Neural progenitor cell (in vitro differentiated cells): ENCODE results near the gene ARHGAP45. TPM values are rescaled to one million over a fixed set of nuclear protein-coding genes. Genes with fewer than 3 reads are reported as not detected.

Source experiments
- DNase-seq: peaks from one replicate; pipeline ENCODE4 v3.0.0-alpha.2; 2016; ENCODE audit warnings: low spot score
- H2AFZ ChIP-seq: fragments of 200-600 bp; sonication (generic); replicated peaks from 2 replicates; pipeline ENCODE4 v1.6.1; 2016; ENCODE audit warnings: antibody characterized with exemption
- H3F3A ChIP-seq: fragments of 200-600 bp; sonication (generic); 2 replicates; pipeline ENCODE4 v1.6.1; 2016; ENCODE audit warnings: antibody characterized with exemption, low read depth
- H3K27ac ChIP-seq: fragments of 200-600 bp; sonication (generic); 2 replicates; pipeline ENCODE4 v1.5.1; 2016; ENCODE audit warnings: mild to moderate bottlenecking
- H3K27me3 ChIP-seq: fragments of 200-600 bp; sonication (generic); 2 replicates; pipeline ENCODE4 v1.6.1; 2016; ENCODE audit warnings: mild to moderate bottlenecking, moderate library complexity
- H3K36me3 ChIP-seq: fragments of 200-600 bp; sonication (generic); 2 replicates; pipeline ENCODE4 v1.5.1; 2016
- H3K4me1 ChIP-seq: fragments of 200-600 bp; sonication (generic); 2 replicates; pipeline ENCODE4 v1.6.1; 2016; ENCODE audit warnings: mixed run types
- H3K4me2 ChIP-seq: fragments of 200-600 bp; sonication (generic); 2 replicates; pipeline ENCODE4 v1.6.1; 2016
- H3K4me3 ChIP-seq: fragments of 200-600 bp; sonication (generic); 2 replicates; pipeline ENCODE4 v1.5.1; 2016
- H3K79me2 ChIP-seq: fragments of 200-600 bp; sonication (generic); 2 replicates; pipeline ENCODE4 v1.6.1; 2016; ENCODE audit warnings: low read depth
- H3K9ac ChIP-seq: fragments of 200-600 bp; sonication (generic); 2 replicates; pipeline ENCODE4 v1.6.1; 2016
- H3K9me3 ChIP-seq: fragments of 200-600 bp; sonication (generic); 2 replicates; pipeline ENCODE4 v1.5.1; 2016; ENCODE audit warnings: low read depth
- H4K20me1 ChIP-seq: fragments of 200-600 bp; sonication (generic); 2 replicates; pipeline ENCODE4 v1.6.1; 2016; ENCODE audit warnings: low read depth
- H3K27ac Mint-ChIP-seq: 3 replicates; pipeline ENCODE4 v1.8.0; 2021; ENCODE audit warnings: mixed read lengths
- H3K27me3 Mint-ChIP-seq: 2 replicates; pipeline ENCODE4 v1.8.0; 2022; ENCODE audit warnings: low read depth, mild to moderate bottlenecking, inconsistent platforms, moderate library complexity, mixed read lengths; ENCODE audit not compliant: insufficient read depth
- H3K36me3 Mint-ChIP-seq: 3 replicates; pipeline ENCODE4 v1.8.0; 2021; ENCODE audit warnings: mixed read lengths
- H3K4me1 Mint-ChIP-seq: 3 replicates; pipeline ENCODE4 v1.8.0; 2021; ENCODE audit warnings: mixed read lengths
- H3K4me3 Mint-ChIP-seq: 3 replicates; pipeline ENCODE4 v1.8.0; 2021; ENCODE audit warnings: mild to moderate bottlenecking, moderate library complexity, mixed read lengths
- H3K9me3 Mint-ChIP-seq: 3 replicates; pipeline ENCODE4 v1.8.0; 2020; ENCODE audit warnings: mixed read lengths
- CTCF ChIP-seq: fragments of 200-600 bp; sonication (generic); IDR thresholded peaks from 2 replicates; pipeline ENCODE4 v1.5.1; 2017; ENCODE audit warnings: antibody characterized with exemption, mild to moderate bottlenecking
- EZH2 ChIP-seq: fragments of 200-600 bp; sonication (generic); IDR thresholded peaks from 2 replicates; pipeline ENCODE4 v1.6.1; 2017; ENCODE audit warnings: antibody characterized with exemption, mild to moderate bottlenecking, moderate library complexity
- EZH2phosphoT487 ChIP-seq: fragments of 200-600 bp; sonication (generic); IDR thresholded peaks from 2 replicates; pipeline ENCODE4 v1.6.1; 2017; ENCODE audit warnings: antibody characterized with exemption
- total RNA-seq: library from RNA; depleted of rRNA; stranded (reverse); fragments of >200 nt; gene quantifications from 2 replicates; pipeline ENCODE4 v1.2.3, GENCODE V29; 2015; ENCODE audit warnings: low replicate concordance

The ARHGAP45 gene
- total RNA-seq, 1 donor from 2014 or later = 9.6 TPM

GRCh38 chr19:1060689-1061088 lies 6.3 kb upstream of the ARHGAP45 start:
- Mint-ChIP-seq H3K4me3 (no peak overlapping the region), H3K9me3 (no peaks in the 10 kb centered on the region), H3K27me3 (peaks cover 16% of the 10 kb centered on the region), H3K4me1 (peaks cover 7% of the 10 kb centered on the region), H3K27ac (no peak overlapping the region), H3K36me3 (peaks cover 2% of the 10 kb centered on the region)
- peaks cover 24% of the 10 kb centered on the region for H3K27me3 ChIP-seq
- H4K20me1 ChIP-seq = no peaks in the 10 kb centered on the region
- no peak overlapping the region for H3K27ac ChIP-seq
- no peak overlapping the region for H2AFZ ChIP-seq
- H3K4me1 ChIP-seq = no peaks in the 10 kb centered on the region
- no peak overlapping the region for H3K4me2 ChIP-seq
- TF ChIP-seq EZH2 = no peak
- TF ChIP-seq EZH2phosphoT487 = no peak
- TF ChIP-seq CTCF = no peak
- no peak for DNase-seq
- H3K9ac ChIP-seq = no peak overlapping the region
- no peaks in the 10 kb centered on the region for H3K79me2 ChIP-seq
- peaks cover 8% of the 10 kb centered on the region for H3F3A ChIP-seq
- H3K9me3 ChIP-seq = peaks cover 7% of the 10 kb centered on the region
- no peaks in the 10 kb centered on the region for H3K36me3 ChIP-seq
- no peak overlapping the region for H3K4me3 ChIP-seq

GRCh38 chr19:1061987-1062386 lies 5.0 kb upstream of the ARHGAP45 start:
- no peaks in the 10 kb centered on the region for H3K9me3 Mint-ChIP-seq
- no peak overlapping the region for H3K4me2 ChIP-seq

GRCh38 chr19:1062387-1063029 lies 4.5 kb upstream of the ARHGAP45 start:
- no peaks in the 10 kb centered on the region for H3K9me3 Mint-ChIP-seq
- H3F3A ChIP-seq = peaks cover 19% of the 10 kb centered on the region
- H3K27me3 Mint-ChIP-seq = peaks cover 17% of the 10 kb centered on the region
- peaks cover 11% of the 10 kb centered on the region for H3K4me1 ChIP-seq
- no peak overlapping the region for H3K27ac ChIP-seq
- no peak for DNase-seq
- H3K4me3 ChIP-seq = no peak overlapping the region
- no peaks in the 10 kb centered on the region for H3K36me3 Mint-ChIP-seq
- no peaks in the 10 kb centered on the region for H3K79me2 ChIP-seq
- no peaks in the 10 kb centered on the region for H3K36me3 ChIP-seq
- no peak overlapping the region for H3K4me2 ChIP-seq
- TF ChIP-seq EZH2 = no peak
- no peak for TF ChIP-seq EZH2phosphoT487
- TF ChIP-seq CTCF = no peak
- H4K20me1 ChIP-seq = peaks cover 15% of the 10 kb centered on the region
- no peak overlapping the region for H3K27ac Mint-ChIP-seq
- no peak overlapping the region for H3K4me3 Mint-ChIP-seq
- H3K9ac ChIP-seq = no peak overlapping the region
- peaks cover 7% of the 10 kb centered on the region for H3K9me3 ChIP-seq
- H3K27me3 ChIP-seq = peaks cover 42% of the 10 kb centered on the region
- no peak overlapping the region for H2AFZ ChIP-seq
- peaks cover 7% of the 10 kb centered on the region for H3K4me1 Mint-ChIP-seq

More at GRCh38 chr19:1061987-1062386, 5.0 kb upstream of the ARHGAP45 start:
- H3K79me2 ChIP-seq = no peaks in the 10 kb centered on the region
- no peak overlapping the region for H2AFZ ChIP-seq
- DNase-seq = no peak
- no peaks in the 10 kb centered on the region for H3K36me3 ChIP-seq
- H3K27ac ChIP-seq = no peak overlapping the region
- H3F3A ChIP-seq = peaks cover 19% of the 10 kb centered on the region
- H3K4me3 Mint-ChIP-seq = no peak overlapping the region
- no peak overlapping the region for H3K4me3 ChIP-seq
- H3K36me3 Mint-ChIP-seq = no peaks in the 10 kb centered on the region
- H3K9me3 ChIP-seq = peaks cover 7% of the 10 kb centered on the region
- H3K27me3 ChIP-seq = peaks cover 37% of the 10 kb centered on the region
- peaks cover 10% of the 10 kb centered on the region for H4K20me1 ChIP-seq
- peaks cover 18% of the 10 kb centered on the region for H3K27me3 Mint-ChIP-seq
- no peak for TF ChIP-seq EZH2
- TF ChIP-seq CTCF = no peak
- no peak for TF ChIP-seq EZH2phosphoT487
- no peak overlapping the region for H3K27ac Mint-ChIP-seq
- H3K4me1 Mint-ChIP-seq = peaks cover 7% of the 10 kb centered on the region
- H3K4me1 ChIP-seq = peaks cover 6% of the 10 kb centered on the region
- no peak overlapping the region for H3K9ac ChIP-seq
